HG03064 (cell line): Measurements from ENCODE around the gene TBX6.
"Not testable (repeated sequence)": the region's sequence is repeated elsewhere in the genome, so short reads cannot be mapped to it uniquely, and the experiment has no call there.

ENCODE experiments used
- ATAC-seq: cut with Tn5 transposase; IDR thresholded peaks from one replicate; pipeline ENCODE4 v1.9.1; 2021; ENCODE audit warnings: low read depth; ENCODE audit not compliant: unreplicated experiment

The TBX6 gene, protein sequence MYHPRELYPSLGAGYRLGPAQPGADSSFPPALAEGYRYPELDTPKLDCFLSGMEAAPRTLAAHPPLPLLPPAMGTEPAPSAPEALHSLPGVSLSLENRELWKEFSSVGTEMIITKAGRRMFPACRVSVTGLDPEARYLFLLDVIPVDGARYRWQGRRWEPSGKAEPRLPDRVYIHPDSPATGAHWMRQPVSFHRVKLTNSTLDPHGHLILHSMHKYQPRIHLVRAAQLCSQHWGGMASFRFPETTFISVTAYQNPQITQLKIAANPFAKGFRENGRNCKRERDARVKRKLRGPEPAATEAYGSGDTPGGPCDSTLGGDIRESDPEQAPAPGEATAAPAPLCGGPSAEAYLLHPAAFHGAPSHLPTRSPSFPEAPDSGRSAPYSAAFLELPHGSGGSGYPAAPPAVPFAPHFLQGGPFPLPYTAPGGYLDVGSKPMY

GRCh38 chr16:30091474-30092372, at the start of gene TBX6:
Gene TBX6, minus strand, starts transcription at chr16:30091924. Its CDS starts 731 bp downstream, at chr16:30091193.
- ATAC-seq = peak; percentile 43

GRCh38 chr16:30139583-30140481, 48.1 kb upstream of the TBX6 start:
- ATAC-seq = no peak

DNA sequence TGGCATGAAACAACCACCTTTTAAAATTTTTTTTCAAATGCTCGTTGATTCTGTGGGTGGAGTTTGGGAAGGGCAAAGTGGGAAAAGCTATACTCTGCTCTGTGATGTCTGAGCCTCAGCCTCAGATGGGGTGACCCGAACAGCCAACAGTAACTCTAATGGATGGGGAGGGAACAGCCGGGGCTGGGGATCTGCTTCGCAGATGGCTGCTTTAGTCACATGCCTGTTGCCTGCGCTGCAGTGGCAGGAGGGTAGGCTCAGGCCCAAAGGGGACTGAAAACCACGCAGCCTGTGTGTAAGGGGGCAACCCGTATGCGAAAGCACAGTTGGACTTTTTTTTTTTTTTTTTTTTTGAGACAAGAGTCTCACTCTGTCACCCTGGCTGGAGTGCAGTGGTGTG, 46.2 kb upstream of the TBX6 start:
- no peak for ATAC-seq

DNA sequence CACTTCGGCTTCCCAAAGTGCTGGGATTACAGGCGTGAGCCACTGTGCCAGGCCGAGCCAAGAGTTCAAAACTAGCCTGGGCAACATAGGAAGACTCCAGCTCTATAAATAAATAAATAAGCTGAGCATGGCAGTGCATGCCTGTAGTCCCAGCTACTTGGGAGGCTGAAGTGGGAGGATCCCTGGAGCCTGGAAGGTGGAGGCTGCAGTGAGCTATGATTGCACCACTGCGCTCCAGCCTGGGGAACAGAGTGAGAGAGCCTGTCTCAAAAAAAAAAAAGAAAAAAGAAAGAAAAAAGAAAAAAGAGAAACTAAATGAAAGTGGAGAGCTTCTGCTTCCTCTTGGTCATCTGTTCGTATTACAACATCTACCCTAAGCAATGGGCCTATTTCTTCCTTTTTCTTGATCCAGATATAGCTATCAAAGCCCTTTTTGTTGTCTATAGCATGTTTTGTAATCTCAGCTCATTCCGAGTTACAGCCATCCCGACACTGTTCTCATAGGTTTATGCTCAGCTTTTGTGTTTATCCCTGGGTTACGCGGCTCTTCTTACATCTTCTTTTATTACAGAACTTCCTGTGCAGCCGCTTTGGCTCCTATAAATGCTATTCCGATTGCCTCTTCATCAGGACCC, 45.4 kb upstream of the TBX6 start:
- no peak for ATAC-seq

DNA sequence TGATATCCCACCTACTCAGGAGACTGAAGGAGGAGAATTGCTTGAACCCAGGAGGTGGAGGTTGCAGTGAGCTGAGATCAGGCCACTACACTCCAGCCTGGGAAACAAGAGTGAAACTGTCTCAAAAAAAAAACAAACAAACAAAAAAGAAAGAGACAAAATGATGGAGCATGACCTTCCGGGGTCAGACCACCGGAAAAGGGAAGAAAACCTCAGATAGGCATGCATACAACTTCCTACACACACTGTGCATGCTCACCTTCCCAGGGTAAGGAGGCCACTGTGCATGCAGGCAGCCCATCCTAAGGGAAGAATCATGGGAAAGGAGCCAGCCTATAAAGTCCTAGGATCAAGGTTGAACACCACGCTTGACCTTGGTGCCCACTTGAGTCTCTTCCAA, 40.9 kb upstream of the TBX6 start:
- ATAC-seq = no peak

DNA sequence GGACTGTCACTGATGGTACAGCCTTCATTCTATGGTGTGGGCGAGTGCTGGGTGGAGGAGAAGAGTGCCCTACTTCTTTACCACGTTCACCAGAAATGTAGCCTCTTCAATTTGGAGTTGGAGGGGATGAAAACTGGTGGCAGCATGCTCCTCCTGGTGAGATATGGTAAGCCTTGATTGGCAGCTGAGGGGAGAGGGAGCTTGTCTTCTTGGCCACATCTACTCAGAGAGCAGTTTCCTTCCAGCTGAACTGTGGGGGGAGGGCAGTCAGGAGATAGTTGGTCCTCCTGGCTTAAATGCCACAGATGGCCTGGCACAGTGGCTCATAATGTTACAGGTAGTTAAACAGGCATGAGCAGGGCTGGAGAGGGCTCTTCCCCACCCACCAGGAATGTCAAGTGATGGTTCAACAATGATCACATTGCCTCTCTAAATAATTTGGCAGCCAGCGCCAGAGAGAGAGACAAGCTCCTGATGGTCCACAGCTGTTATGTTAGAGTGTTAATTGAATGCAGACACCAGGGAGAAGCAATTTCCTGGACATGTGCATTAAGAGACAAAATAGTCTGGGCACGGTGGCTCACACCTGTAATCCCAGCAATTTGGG, 40.2 kb upstream of the TBX6 start:
- no peak for ATAC-seq

DNA sequence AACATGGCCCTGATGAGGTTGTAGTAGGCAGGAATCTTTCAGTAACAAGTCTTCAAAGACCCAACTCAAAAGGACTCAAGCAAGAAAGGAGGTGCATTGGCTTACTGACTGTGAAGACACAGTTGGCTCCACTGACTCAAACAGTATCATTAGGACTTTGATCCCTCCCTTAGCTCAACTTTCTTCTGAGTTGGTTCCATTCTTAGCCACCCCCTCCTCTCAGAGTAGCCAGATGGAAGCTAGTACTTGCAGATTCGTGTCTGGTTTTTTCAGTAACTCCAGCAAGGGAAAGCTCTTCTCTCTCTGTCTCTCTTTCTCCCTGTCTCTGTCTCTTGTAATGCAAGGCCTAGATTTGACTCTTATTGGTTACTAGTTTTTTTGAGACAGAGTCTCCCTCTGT, 36.3 kb upstream of the TBX6 start:
- ATAC-seq = no peak

- ATAC-seq = not testable (repeated sequence)
Observed at GRCh38 chr16:30125690-30126089, 34.0 kb upstream of the TBX6 start.

- ATAC-seq = no peak
Observed at GRCh38 chr16:30124985-30125379, 33.3 kb upstream of the TBX6 start.

DNA sequence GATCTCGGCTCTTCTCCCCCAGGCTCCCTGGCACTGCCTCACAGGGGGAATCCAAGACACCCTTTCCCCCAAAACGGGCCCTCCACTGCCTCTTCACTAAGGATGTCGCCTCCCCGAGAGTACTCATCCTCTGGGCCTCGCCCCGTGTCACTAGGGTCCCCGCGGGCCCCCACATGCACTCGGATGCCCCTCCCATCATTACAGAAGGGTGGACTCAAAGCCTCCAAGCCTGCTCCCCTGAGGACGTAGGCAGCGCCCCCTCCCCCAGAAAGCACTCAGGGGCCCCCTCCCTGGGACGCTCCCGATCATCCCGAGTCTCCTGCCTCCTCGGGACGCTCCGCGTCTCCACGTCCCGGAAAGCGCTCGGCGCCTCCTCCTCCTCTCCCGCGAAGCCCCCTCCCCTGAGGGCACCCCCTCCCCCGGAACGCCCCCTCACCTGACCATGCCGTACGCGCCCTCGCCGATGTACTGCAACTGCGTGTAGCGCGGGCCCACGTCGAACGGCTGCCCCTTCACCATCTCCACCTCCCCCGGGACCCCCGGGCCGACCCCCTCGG, 31.0 kb upstream of the TBX6 start:
- ATAC-seq = no peak

GRCh38 chr16:30121741-30122571, 30.2 kb upstream of the TBX6 start:
- no peak for ATAC-seq

DNA sequence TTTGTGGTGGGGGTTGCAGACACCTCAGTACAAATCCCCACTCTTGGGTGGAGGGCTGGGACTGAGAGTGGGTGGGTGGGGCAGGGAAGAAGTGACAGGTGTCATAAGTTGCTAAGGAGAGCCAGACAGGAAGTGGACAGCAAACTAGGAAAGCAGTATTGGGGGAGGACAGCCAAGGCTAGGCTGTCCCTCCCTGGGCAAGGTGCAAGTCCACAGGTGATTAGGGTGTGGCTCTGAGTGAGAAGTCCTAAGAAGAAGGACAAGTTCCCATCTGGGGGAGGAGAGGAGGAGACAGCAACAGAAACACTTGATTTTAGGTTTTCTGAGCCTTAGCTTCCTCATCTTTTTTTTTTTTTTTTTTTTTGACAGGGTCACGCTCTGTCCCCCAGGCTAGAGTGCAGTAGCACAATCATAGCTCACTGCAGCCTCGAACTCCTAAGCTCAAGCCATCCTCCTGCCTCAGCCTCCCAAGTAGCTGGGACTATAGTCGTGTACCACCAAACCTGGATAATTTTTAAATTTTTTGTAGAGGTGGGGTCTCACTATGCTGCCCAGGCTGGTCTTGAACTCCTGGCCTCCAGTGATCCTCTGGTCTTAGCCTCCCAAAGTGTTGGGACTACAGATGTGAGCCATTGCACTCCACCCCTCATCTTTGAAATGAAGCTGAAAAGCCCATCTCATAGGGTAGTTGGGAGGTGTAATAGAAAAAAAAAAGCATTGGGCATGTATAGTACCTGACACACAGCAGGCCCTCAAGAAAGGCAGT, 28.8 kb upstream of the TBX6 start:
- ATAC-seq = no peak

GRCh38 chr16:30119428-30119827, 27.7 kb upstream of the TBX6 start:
- ATAC-seq = no peak

DNA sequence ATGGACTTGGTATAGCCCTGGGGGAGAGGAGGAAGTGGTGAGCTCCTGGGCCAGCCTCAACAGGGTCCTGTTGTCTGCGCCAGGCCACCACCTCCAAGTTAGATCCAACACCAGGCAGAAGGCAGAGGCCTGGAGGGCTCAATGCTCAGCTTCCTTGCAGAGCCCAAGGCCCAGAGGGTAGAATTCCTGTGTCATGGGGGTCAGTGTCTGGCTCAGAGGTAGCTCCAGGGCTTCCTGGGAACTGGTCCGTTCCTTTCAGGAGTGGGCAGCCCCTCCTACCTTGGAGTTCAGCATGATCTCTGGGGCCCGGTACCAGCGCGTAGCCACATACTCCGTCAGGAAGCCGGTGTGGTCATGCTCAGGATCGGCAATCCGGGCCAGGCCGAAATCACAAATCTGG, 26.0 kb upstream of the TBX6 start:
- ATAC-seq = no peak

DNA sequence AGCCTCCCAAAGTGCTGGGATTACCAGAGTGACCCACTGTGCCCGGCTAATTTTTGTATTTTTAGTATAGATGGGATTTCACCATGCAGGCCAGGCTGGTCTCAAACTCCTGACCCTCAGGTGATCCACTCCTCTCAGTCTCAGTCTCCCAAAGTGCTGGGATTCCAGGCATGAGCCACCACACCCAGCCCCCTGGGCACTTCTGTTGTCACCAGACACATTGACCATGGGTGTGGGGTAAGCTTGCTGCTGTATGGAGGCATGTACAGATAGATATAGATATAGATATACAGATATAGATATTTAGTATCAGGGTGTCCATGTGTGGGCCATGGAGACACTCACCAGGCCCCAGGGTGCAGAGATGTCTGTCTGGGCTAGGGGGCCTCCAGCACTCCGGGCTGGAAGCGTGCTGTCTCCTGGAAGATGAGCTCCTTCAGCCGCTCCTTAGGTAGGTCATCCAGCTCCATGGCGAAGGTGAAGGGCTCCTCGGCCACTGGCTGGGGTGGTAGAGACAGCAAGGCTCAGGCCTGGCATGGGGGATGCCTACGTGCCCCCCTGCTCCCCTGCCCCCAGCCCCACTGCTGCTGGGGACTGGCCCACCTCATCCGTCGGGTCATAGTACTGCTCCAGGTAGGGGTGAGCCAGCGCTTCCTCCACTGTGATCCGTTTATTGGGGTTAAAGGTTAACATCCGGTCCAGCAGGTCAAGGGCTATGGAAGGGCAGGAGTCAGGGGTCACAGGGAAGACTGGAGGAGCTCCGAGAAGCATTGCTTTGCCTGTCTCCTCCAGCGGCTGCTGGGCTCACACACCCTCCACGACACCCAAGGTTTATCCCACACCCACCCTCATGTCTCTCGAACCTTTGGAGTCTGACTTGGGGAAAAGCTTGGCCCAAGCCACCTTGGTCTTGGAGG, 24.8 kb upstream of the TBX6 start:
- ATAC-seq = no peak

DNA sequence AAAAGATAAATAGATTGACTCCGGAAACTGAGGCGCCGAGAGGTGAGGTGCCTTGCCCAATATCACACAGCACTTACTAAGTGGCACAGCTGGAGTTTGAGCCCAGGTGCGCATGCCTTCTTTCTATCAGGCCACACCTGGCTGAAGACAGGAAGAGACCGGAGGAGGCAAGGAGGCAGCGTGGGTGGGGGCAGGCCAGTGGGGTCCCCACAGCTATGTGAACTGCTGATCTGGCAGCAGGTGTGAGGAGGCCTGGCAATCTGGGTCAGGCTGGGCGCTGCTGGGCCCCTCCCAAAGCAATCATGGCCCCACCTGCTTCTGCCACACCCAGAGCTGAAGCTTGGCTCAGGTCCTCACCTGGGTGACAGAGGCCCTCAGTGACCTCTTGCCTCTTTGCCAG, 23.5 kb upstream of the TBX6 start:
- ATAC-seq = no peak

DNA sequence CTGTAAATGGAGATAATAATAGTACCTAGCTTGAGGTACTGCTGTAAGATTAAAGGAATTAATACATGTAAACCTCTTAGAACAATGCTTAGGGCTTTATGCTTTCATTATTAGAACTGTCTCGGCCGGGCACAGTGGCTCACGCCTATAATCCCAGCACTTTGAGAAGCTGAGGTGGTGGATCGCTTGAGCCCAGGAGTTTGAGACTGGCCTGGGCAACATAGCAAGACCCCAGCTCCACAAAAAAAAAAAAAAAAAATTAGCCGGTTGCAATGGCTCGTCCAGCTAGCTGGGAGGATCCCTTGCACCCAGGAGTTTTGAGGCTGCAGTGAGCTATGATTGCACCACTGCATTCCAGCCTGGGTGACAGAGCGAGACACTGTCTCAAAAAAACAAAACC, 23.1 kb upstream of the TBX6 start:
- ATAC-seq = not testable (repeated sequence)
